ENCODE results near the gene SH2D6.
"Not testable (repeated sequence)": the region's sequence is repeated elsewhere in the genome, so short reads cannot be mapped to it uniquely, and the experiment has no call there.

Gene SH2D6

DNA sequence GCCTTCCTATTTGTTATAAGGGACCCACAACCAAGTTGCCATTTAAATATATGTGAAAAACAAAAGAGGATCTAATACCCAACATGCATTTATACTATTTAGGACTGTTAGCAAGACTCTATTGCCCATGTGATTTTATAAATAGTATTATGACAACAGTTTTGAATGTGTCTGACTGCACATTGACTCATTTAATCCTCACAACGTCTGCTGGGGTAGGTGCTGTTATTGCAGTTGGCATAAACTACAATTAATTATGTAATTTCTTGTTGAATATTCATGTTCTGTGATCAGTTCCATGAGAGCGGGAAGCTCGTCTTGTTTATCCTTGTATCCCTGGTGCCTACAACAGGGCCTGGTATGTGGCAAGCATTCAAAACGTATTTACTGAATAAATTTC, 53.7 kb downstream of the SH2D6 start:
- no peak overlapping the region for H3K27ac ChIP-seq
- H3K4me1 ChIP-seq = peaks cover 0 to 24% (median 0%) of the 10 kb centered on the region in 10 experiments; a peak in 6 of 20 replicates
- H3K4me2 ChIP-seq = 0 out of 22 replicates have a peak overlapping the region, but pooled peaks of 1 of the 11 experiments have one; percentile 59
- H3K27me3 ChIP-seq = no peaks in the 10 kb centered on the region
- H3K9ac ChIP-seq = no peak overlapping the region
- H4K20me1 ChIP-seq = no peaks in the 10 kb centered on the region
- H3K4me3 ChIP-seq = no peak overlapping the region
- no peaks in the 10 kb centered on the region for H3K9me3 ChIP-seq (replicated peaks in 1 of 11)
- no peaks in the 10 kb centered on the region for H3K36me3 ChIP-seq
- no peak for TF ChIP-seq Cebpa-rat (IDR thresholded peaks at IDR 0.05)

- Histone ChIP-seq H3K4me2 (peak overlapping the region in 3 of 11 experiments; percentile 10 to 46 (median 18); a peak in 3 of 22 replicates), H3K4me1 (peaks cover 0 to 24% (median 0%) of the 10 kb centered on the region in 10 experiments; a peak in 6 of 20 replicates), H3K27me3 (no peaks in the 10 kb centered on the region), H3K9me3 (replicated peaks in 1 of 11) (no peaks in the 10 kb centered on the region), H4K20me1 (no peaks in the 10 kb centered on the region), H3K9ac (no peak overlapping the region), H3K27ac (no peak overlapping the region), H3K4me3 (no peak overlapping the region), H3K36me3 (no peaks in the 10 kb centered on the region)
- TF ChIP-seq Cebpa-rat (IDR thresholded peaks at IDR 0.05) = no peak
These were observed 57.4 kb downstream of the SH2D6 start for GRCh38 chr2:85475799-85476490.

DNA sequence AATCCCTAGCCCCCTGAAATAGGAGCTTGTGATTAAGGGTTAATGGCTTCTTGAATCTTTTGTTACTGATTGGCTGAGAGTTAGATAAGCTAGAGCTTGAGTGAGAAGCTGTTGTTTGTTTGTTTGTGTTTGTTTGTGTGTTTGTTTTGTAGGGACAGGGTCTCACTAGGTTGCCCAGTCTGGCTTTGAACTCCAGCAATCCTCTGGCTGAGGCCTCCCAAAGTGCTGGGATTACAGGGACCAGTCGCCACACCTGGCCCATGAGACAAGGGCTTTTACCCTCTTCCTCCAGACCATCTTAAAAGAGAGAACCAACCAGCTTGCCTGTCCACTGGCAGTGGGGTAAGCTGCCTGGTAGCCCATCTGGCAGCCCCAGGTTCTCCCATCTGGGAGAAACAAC, 58.1 kb downstream of the SH2D6 start:
- Histone ChIP-seq H3K9me3 (replicated peaks in 1 of 11) (no peaks in the 10 kb centered on the region), H3K4me1 (peaks cover 0 to 18% (median 0%) of the 10 kb centered on the region in 10 experiments; a peak in 5 of 20 replicates), H3K4me3 (no peak overlapping the region), H3K9ac (no peak overlapping the region), H3K36me3 (no peaks in the 10 kb centered on the region), H4K20me1 (no peaks in the 10 kb centered on the region), H3K27me3 (no peaks in the 10 kb centered on the region), H3K27ac (no peak overlapping the region), H3K4me2 (peak overlapping the region in 2 of 11 experiments; percentile 10 to 46; a peak in 2 of 22 replicates)
- no peak for TF ChIP-seq Cebpa-rat (IDR thresholded peaks at IDR 0.05)

DNA sequence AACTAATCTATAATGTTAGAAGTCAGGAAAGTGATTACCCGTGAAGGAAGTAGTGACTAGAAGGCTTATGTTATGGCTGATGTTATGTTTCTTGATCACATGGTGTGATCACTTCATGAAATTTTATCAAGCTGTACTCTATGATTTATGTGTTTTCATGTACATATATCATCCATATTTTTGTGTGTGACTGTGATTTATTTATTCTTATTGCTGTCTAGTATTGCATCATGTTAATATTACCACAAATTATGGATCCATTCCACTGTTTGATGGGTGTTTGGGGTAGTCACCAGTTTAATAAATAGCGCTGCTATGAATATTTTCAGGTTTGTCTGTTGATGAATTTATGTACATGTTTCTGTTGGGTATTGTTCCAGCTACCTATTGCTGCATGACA, 59.4 kb downstream of the SH2D6 start:
- Histone ChIP-seq H3K36me3 (no peaks in the 10 kb centered on the region), H3K4me3 (no peak overlapping the region), H3K9ac (no peak overlapping the region), H3K4me2 (no peak overlapping the region), H3K4me1 (peaks cover 0 to 12% (median 0%) of the 10 kb centered on the region in 10 experiments; a peak in 4 of 20 replicates), H4K20me1 (no peaks in the 10 kb centered on the region), H3K27me3 (no peaks in the 10 kb centered on the region), H3K9me3 (replicated peaks in 1 of 11) (no peaks in the 10 kb centered on the region), H3K27ac (no peak overlapping the region)
- no peak for TF ChIP-seq Cebpa-rat (IDR thresholded peaks at IDR 0.05)

GRCh38 chr2:85481818-85482777, 63.6 kb downstream of the SH2D6 start:
- no peaks in the 10 kb centered on the region for H4K20me1 ChIP-seq
- H3K9ac ChIP-seq = no peak overlapping the region
- H3K36me3 ChIP-seq = no peaks in the 10 kb centered on the region
- no peaks in the 10 kb centered on the region for H3K27me3 ChIP-seq
- peaks cover 0 to 15% (median 9%) of the 10 kb centered on the region in 11 experiments; a peak in 10 of 22 replicates for H3K9me3 ChIP-seq (replicated peaks in 1 of 11)
- no peak for TF ChIP-seq Cebpa-rat (IDR thresholded peaks at IDR 0.05)
- no peak overlapping the region for H3K4me2 ChIP-seq
- H3K4me3 ChIP-seq = no peak overlapping the region
- peaks cover 0 to 6% (median 0%) of the 10 kb centered on the region in 10 experiments; a peak in 2 of 20 replicates for H3K4me1 ChIP-seq
- no peak overlapping the region for H3K27ac ChIP-seq

GRCh38 chr2:85484615-85485014, 66.1 kb downstream of the SH2D6 start:
- H3K4me3 ChIP-seq, H3K27me3 ChIP-seq, H3K27ac ChIP-seq, H4K20me1 ChIP-seq, H3K9ac ChIP-seq, H3K4me2 ChIP-seq, H3K4me1 ChIP-seq, H3K36me3 ChIP-seq: not testable (repeated sequence)
- H3K9me3 ChIP-seq (replicated peaks in 1 of 11) = peaks cover 9 to 34% (median 19%) of the 10 kb centered on the region in 11 experiments; a peak in 20 of 22 replicates

DNA sequence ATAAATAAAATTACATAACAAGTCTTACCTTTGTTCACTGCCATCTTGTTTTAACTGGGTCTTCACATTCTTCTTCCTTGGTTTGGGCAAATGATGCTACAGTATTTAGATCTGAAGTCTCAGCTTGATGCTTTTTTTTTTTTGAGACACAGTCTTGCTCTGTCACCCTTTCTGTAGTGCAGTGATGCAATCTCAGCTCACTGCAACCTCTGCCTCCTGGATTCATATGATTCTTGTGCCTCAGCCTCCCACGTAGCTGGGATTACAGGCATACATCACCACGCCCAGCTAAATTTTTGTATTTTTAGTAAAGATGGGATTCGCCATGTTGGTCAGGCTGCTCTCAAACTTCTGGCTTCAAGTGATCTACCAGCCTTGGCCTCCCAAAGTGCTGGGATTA, 67.3 kb downstream of the SH2D6 start:
- Histone ChIP-seq H3K27ac (no peak overlapping the region), H3K4me2 (no peak overlapping the region; a peak in 1 of 22 replicates)

More for the DNA sequence above, 67.3 kb downstream of the SH2D6 start:
- Histone ChIP-seq H3K9ac (no peak overlapping the region), H3K36me3 (peaks cover 0 to 6% (median 0%) of the 10 kb centered on the region in 11 experiments; a peak in 1 of 22 replicates), H3K27me3 (no peaks in the 10 kb centered on the region), H3K4me3 (no peak overlapping the region), H3K9me3 (replicated peaks in 1 of 11) (peaks cover 18 to 45% (median 31%) of the 10 kb centered on the region in 11 experiments), H4K20me1 (no peaks in the 10 kb centered on the region), H3K4me1 (peaks cover 0 to 6% (median 0%) of the 10 kb centered on the region in 10 experiments; a peak in 2 of 20 replicates)
- no peak for TF ChIP-seq Cebpa-rat (IDR thresholded peaks at IDR 0.05)

Data from BLaER1 treated with 17β-estradiol and CSF1 and Interleukin-3, amounts not matched to agents 10 nM and 100 nM (cell line).